Small intestine (tissue), 7 donors: Measurements from ENCODE around the gene SYNJ1. TPM values are rescaled to one million over a fixed set of nuclear protein-coding genes. Genes with fewer than 3 reads are reported as not detected.
"Not testable (repeated sequence)": the region's sequence is repeated elsewhere in the genome, so short reads cannot be mapped to it uniquely, and the experiment has no call there.

ENCODE experiments used
- DNase-seq, 2 donors: peaks; one replicate each; pipeline versions ENCODE4 v3.0.0 to v3.0.0-alpha.2; 2013
- FAIRE-seq: peaks from 2 replicates; lab custom pipeline; 2012; peaks lifted over from hg19 to GRCh38; lab: Jason Lieb, UNC
- H3K27ac ChIP-seq, 3 donors: one replicate each; pipeline ENCODE4 v1.5.1; 2013; ENCODE audit warnings: low read length in 2 of 3, mild to moderate bottlenecking in 2 of 3, control low read depth in 1 of 3, inconsistent platforms in 1 of 3, low read depth in 1 of 3, moderate library complexity in 1 of 3
- H3K27me3 ChIP-seq, 3 donors: one replicate each; pipeline ENCODE4 v1.6.1; 2013; ENCODE audit warnings: low read length in 3 of 3, inconsistent platforms in 1 of 3; ENCODE audit not compliant: control insufficient read depth in 3 of 3, insufficient read depth in 3 of 3
- H3K36me3 ChIP-seq, 3 donors: one replicate each; pipeline ENCODE4 v1.6.1; 2013; ENCODE audit warnings: low read length in 3 of 3, inconsistent platforms in 1 of 3, low read depth in 1 of 3, mild to moderate bottlenecking in 1 of 3, moderate library complexity in 1 of 3; ENCODE audit not compliant: control insufficient read depth in 3 of 3, insufficient read depth in 2 of 3
- H3K4me1 ChIP-seq, 3 donors: one replicate each; pipeline ENCODE4 v1.6.1; 2013; ENCODE audit warnings: low read length in 2 of 3, inconsistent platforms in 1 of 3, low read depth in 1 of 3, mild to moderate bottlenecking in 1 of 3, moderate library complexity in 1 of 3; ENCODE audit not compliant: control insufficient read depth in 3 of 3, insufficient read depth in 2 of 3
- H3K4me3 ChIP-seq, 3 donors: one replicate each; pipeline ENCODE4 v1.5.1; 2013; ENCODE audit warnings: low read length in 3 of 3, control low read depth in 1 of 3, inconsistent platforms in 1 of 3, low read depth in 1 of 3, mild to moderate bottlenecking in 1 of 3, moderate library complexity in 1 of 3
- H3K9me3 ChIP-seq, 2 donors: one replicate each; pipeline ENCODE4 v1.6.1; 2013; ENCODE audit warnings: low read depth in 1 of 2, low read length in 1 of 2; ENCODE audit not compliant: control insufficient read depth in 2 of 2, insufficient read depth in 1 of 2
- WGBS, 3 donors: extraction: QIAGEN DNeasy Blood & Tissue Kit; methylation state at CpG; one replicate each; pipeline ENCODE4 v1.1.7; 2013; 5-methylcytosine and 5-hydroxymethylcytosine counted together
- polyA plus RNA-seq, 4 donors: library from polyadenylated mRNA; stranded (reverse) in 3 of 4; unstranded in 1 of 4; fragments of 200-250 nt in 3 of 4; fragments of 120-200 nt in 1 of 4; gene quantifications; one replicate each; pipeline versions ENCODE4 v1.2.1 to v1.2.3, GENCODE V29; 2013
- donor health status: healthy with polysubstance abuse.
- donor health status: control.
- donor health status: control.
- donor health status: Bipolar disorder and iron deficiency.
- donor health status: healthy.

The SYNJ1 gene
- polyA plus RNA-seq, 4 donors, result 4.6 to 10.2 (median 6.6) TPM

- H3K36me3 ChIP-seq, result peaks cover 8 to 27% (median 23%) of the 10 kb centered on the region in 3 donors
Measured at GRCh38 chr21:32748529-32748928, 20.7 kb upstream of the SYNJ1 start.

DNA sequence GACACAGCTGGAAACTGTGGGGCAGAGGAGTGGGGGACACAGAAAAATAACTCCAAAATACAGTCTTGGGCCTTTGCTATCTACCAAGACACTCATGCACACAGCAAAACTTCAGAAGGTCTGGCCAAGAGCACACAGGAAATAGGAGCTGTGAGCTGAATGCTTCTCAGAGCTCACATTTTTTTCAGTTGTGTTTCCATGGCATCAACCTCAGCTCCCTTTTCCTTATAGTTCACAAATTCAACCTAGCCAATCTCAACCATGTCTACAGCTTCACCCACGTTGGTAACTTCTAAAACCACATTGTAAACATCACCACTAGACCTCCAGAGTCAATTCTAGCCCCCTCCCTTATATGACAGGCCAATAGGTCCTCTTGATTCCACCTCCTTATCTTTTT is 19.6 kb upstream of the SYNJ1 start:
- Histone ChIP-seq H3K36me3 (peaks cover 9 to 26% (median 24%) of the 10 kb centered on the region in 3 donors), H3K27me3 (no peaks in the 10 kb centered on the region), H3K27ac (no peak overlapping the region), H3K4me1 (no peaks in the 10 kb centered on the region), H3K9me3 (no peaks in the 10 kb centered on the region), H3K4me3 (no peak overlapping the region)
- no peak for DNase-seq
- FAIRE-seq, result no peak
- WGBS, 3 donors, result 54 to 68% (median 68%) methylated on average over 1 of the region's 1 CpG

More at GRCh38 chr21:32748529-32748928, 20.7 kb upstream of the SYNJ1 start:
- Histone ChIP-seq H3K4me3 (no peak overlapping the region), H3K27me3 (no peaks in the 10 kb centered on the region), H3K9me3 (no peaks in the 10 kb centered on the region), H3K4me1 (no peaks in the 10 kb centered on the region), H3K27ac (no peak overlapping the region)
- DNase-seq (no peak), FAIRE-seq (no peak)
- 91 to 98% (median 93%) methylated on average over 5 of the region's 5 CpGs for WGBS, 3 donors

DNA sequence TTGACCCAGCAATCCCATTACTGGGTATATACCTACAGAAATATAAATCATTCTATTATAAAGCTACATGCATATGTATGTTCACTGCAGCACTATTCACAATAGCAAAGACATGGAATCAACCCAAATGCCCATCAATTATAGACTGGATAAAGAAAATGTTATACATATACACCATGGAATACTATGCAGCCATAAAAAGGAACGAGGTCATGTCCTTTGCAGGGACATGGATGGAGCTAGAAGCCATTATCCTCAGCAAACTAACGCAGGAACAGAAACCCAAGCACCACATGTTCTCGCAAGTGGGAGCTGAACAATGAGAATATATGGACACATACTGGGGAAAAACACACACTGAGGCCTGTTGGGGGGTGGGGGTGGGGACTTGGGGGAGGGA is 18.9 kb upstream of the SYNJ1 start:
- H3K27me3 ChIP-seq, H3K4me3 ChIP-seq, H3K27ac ChIP-seq, H3K4me1 ChIP-seq, DNase-seq, FAIRE-seq, H3K9me3 ChIP-seq: not testable (repeated sequence)
- peaks cover 10 to 28% (median 22%) of the 10 kb centered on the region in 3 donors for H3K36me3 ChIP-seq
- WGBS, 3 donors, result 99 to 100% (median 100%) methylated on average over 3 of the region's 3 CpGs

GRCh38 chr21:32742396-32742795 is 14.6 kb upstream of the SYNJ1 start:
- DNase-seq (peak in 1 of 2 donors; percentile 76), FAIRE-seq (no peak)
- H3K4me3 ChIP-seq, result no peak overlapping the region
- H3K36me3 ChIP-seq, result peaks cover 5 to 32% (median 22%) of the 10 kb centered on the region in 3 donors
- peak overlapping the region in 2 of 3 donors; percentile 3 to 71 for H3K27ac ChIP-seq
- no peaks in the 10 kb centered on the region for H3K27me3 ChIP-seq
- H3K9me3 ChIP-seq, result no peaks in the 10 kb centered on the region
- peaks cover 0 to 4% (median 0%) of the 10 kb centered on the region in 3 donors for H3K4me1 ChIP-seq
- 64 to 81% (median 70%) methylated on average over 2 of the region's 2 CpGs for WGBS, 3 donors

- H3K27me3 ChIP-seq, result no peaks in the 10 kb centered on the region
- peak overlapping the region in 1 of 3 donors; percentile 71 for H3K27ac ChIP-seq
- FAIRE-seq (no peak), DNase-seq (no peak)
- no peak overlapping the region for H3K4me3 ChIP-seq
- H3K9me3 ChIP-seq, result no peaks in the 10 kb centered on the region
- peaks cover 3 to 27% (median 18%) of the 10 kb centered on the region in 3 donors for H3K36me3 ChIP-seq
- peaks cover 0 to 4% (median 0%) of the 10 kb centered on the region in 3 donors for H3K4me1 ChIP-seq
- 93 to 94% (median 93%) methylated on average over 3 of the region's 3 CpGs for WGBS, 3 donors
Measured at GRCh38 chr21:32741336-32741735, 13.5 kb upstream of the SYNJ1 start.

DNA sequence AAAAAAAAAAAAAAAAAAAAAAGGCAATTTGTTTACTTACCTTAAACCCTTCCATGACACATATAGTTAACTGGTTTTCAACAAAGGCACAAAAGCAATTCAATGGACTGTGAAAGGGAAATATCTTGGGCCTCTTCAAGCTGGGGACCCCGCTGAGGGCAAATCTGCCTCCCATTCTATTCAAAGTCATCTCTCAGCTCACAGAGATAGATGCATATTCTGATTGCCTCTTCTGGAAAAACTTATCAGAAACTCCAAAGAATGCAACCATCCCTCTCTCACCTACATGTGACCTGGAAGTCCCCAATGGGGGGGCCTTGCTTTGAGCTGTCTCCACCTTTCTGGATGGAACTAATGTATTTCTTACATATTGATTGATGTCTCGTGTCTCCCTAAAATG is 12.1 kb upstream of the SYNJ1 start:
- Histone ChIP-seq H3K4me3 (no peak overlapping the region), H3K4me1 (peaks cover 0 to 4% (median 0%) of the 10 kb centered on the region in 3 donors), H3K27ac (no peak overlapping the region), H3K9me3 (no peaks in the 10 kb centered on the region), H3K27me3 (no peaks in the 10 kb centered on the region), H3K36me3 (peaks cover 3 to 24% (median 21%) of the 10 kb centered on the region in 3 donors)
- no peak for DNase-seq
- FAIRE-seq, result no peak
- 97 to 98% (median 98%) methylated on average over 2 of the region's 2 CpGs for WGBS, 3 donors

GRCh38 chr21:32736083-32736482 is 8.3 kb upstream of the SYNJ1 start:
- H3K9me3 ChIP-seq, H3K27me3 ChIP-seq, H3K27ac ChIP-seq, H3K4me3 ChIP-seq, DNase-seq, FAIRE-seq: not testable (repeated sequence)
- H3K36me3 ChIP-seq, result peaks cover 2 to 19% (median 14%) of the 10 kb centered on the region in 3 donors
- H3K4me1 ChIP-seq, result peaks cover 2 to 11% (median 6%) of the 10 kb centered on the region in 3 donors
- 92 to 97% (median 94%) methylated on average over 4 of the region's 4 CpGs for WGBS, 3 donors

GRCh38 chr21:32735524-32735923 is 7.7 kb upstream of the SYNJ1 start:
- Histone ChIP-seq H3K9me3 (no peaks in the 10 kb centered on the region), H3K36me3 (peaks cover 2 to 19% (median 13%) of the 10 kb centered on the region in 3 donors), H3K27ac (no peak overlapping the region), H3K27me3 (no peaks in the 10 kb centered on the region), H3K4me3 (no peak overlapping the region), H3K4me1 (peaks cover 2 to 11% (median 6%) of the 10 kb centered on the region in 3 donors)
- WGBS, 3 donors, result 81 to 91% (median 86%) methylated on average over 2 of the region's 2 CpGs
- FAIRE-seq (no peak), DNase-seq (no peak)
